Measurements from ENCODE around the gene PLD1. TPM values are rescaled to one million over a fixed set of nuclear protein-coding genes. Genes with fewer than 3 reads are reported as not detected.
"Not testable (repeated sequence)": the region's sequence is repeated elsewhere in the genome, so short reads cannot be mapped to it uniquely, and the experiment has no call there.

The PLD1 gene
- total RNA-seq, 2 experiments from 2014 or later, result 2.0 to 3.4 TPM

- no peak overlapping the region for H3K27ac Mint-ChIP-seq
- no peak overlapping the region for H3K4me3 Mint-ChIP-seq
- ATAC-seq (no peak), DNase-seq (no peak)
- no peaks in the 10 kb centered on the region for H3K9me3 Mint-ChIP-seq (ENCODE audit: low read depth)
- H3K27me3 Mint-ChIP-seq, result peaks cover 32% of the 10 kb centered on the region
- H3K4me1 Mint-ChIP-seq, result peaks cover 15% of the 10 kb centered on the region
- no peaks in the 10 kb centered on the region for H3K36me3 Mint-ChIP-seq
- CTCF ChIA-PET, result no interaction called here
Observed at GRCh38 chr3:171817074-171817800, 7.0 kb upstream of the PLD1 start.

GRCh38 chr3:171815973-171816595, 5.8 kb upstream of the PLD1 start:
- no peak for DNase-seq
- CTCF ChIA-PET, result no interaction called here
- Mint-ChIP-seq H3K27me3 (peaks cover 35% of the 10 kb centered on the region), H3K36me3 (no peaks in the 10 kb centered on the region), H3K4me3 (no peak overlapping the region), H3K4me1 (peaks cover 8% of the 10 kb centered on the region), H3K27ac (no peak overlapping the region), H3K9me3 (ENCODE audit: low read depth) (no peaks in the 10 kb centered on the region)
- ATAC-seq, result no peak

GRCh38 chr3:171814662-171815061, 4.4 kb upstream of the PLD1 start:
- ATAC-seq; H3K36me3 Mint-ChIP-seq; H3K4me3 Mint-ChIP-seq; CTCF ChIA-PET; H3K9me3 Mint-ChIP-seq (ENCODE audit: low read depth); H3K27ac Mint-ChIP-seq; DNase-seq: not testable (repeated sequence)
- Mint-ChIP-seq H3K4me1 (peaks cover 14% of the 10 kb centered on the region), H3K27me3 (peaks cover 43% of the 10 kb centered on the region)

- DNase-seq, result peak; percentile 47
Observed at GRCh38 chr3:171813897-171814460, 3.7 kb upstream of the PLD1 start.

GRCh38 chr3:171813278-171813896, 3.1 kb upstream of the PLD1 start:
- ATAC-seq (no peak), DNase-seq (no peak)
- Mint-ChIP-seq H3K4me3 (no peak overlapping the region), H3K27ac (no peak overlapping the region), H3K36me3 (peaks cover 2% of the 10 kb centered on the region), H3K27me3 (peaks cover 45% of the 10 kb centered on the region), H3K4me1 (peaks cover 21% of the 10 kb centered on the region), H3K9me3 (ENCODE audit: low read depth) (no peaks in the 10 kb centered on the region)
- CTCF ChIA-PET, result interaction anchor here (1.2 kb wide), 1 partner anchor 309 kb away, joined by 3 read pairs; no protein-coding TSS in a partner anchor

More at GRCh38 chr3:171813897-171814460, 3.7 kb upstream of the PLD1 start:
- Mint-ChIP-seq H3K4me3 (no peak overlapping the region), H3K4me1 (peaks cover 21% of the 10 kb centered on the region), H3K27me3 (peaks cover 44% of the 10 kb centered on the region), H3K9me3 (ENCODE audit: low read depth) (no peaks in the 10 kb centered on the region), H3K27ac (peak overlapping the region; percentile 60), H3K36me3 (peaks cover 2% of the 10 kb centered on the region)
- ATAC-seq, result peak; percentile 16
- CTCF ChIA-PET, result interaction anchor here (1.2 kb wide), 1 partner anchor 308 kb away, joined by 3 read pairs; no protein-coding TSS in a partner anchor

GRCh38 chr3:171812811-171813210, 2.5 kb upstream of the PLD1 start:
- Mint-ChIP-seq H3K36me3 (peaks cover 2% of the 10 kb centered on the region), H3K4me3 (no peak overlapping the region), H3K27me3 (peaks cover 46% of the 10 kb centered on the region), H3K4me1 (peaks cover 21% of the 10 kb centered on the region), H3K27ac (no peak overlapping the region), H3K9me3 (ENCODE audit: low read depth) (no peaks in the 10 kb centered on the region)
- DNase-seq (no peak), ATAC-seq (no peak)
- CTCF ChIA-PET, result interaction anchor here (1.5 kb wide), 1 partner anchor 21 kb away, joined by 3 read pairs; no protein-coding TSS in a partner anchor

GRCh38 chr3:171811913-171812335, 1.6 kb upstream of the PLD1 start:
- Mint-ChIP-seq H3K4me3 (no peak overlapping the region), H3K27ac (no peak overlapping the region), H3K4me1 (peaks cover 21% of the 10 kb centered on the region), H3K36me3 (peaks cover 2% of the 10 kb centered on the region), H3K27me3 (peaks cover 53% of the 10 kb centered on the region), H3K9me3 (ENCODE audit: low read depth) (no peaks in the 10 kb centered on the region)
- DNase-seq (no peak), ATAC-seq (no peak)
- CTCF ChIA-PET, result interaction anchor here (1.5 kb wide), 1 partner anchor 22 kb away, joined by 3 read pairs; no protein-coding TSS in a partner anchor

GRCh38 chr3:171811295-171811912, 1.1 kb upstream of the PLD1 start:
- H3K36me3 Mint-ChIP-seq, result peaks cover 2% of the 10 kb centered on the region
- no peak for ATAC-seq
- CTCF ChIA-PET, result interaction anchor here (1.5 kb wide), 2 partner anchors 23 to 314 kb away, joined by 3 to 4 read pairs; no protein-coding TSS in a partner anchor
- no peak overlapping the region for H3K27ac Mint-ChIP-seq
- peaks cover 54% of the 10 kb centered on the region for H3K27me3 Mint-ChIP-seq
- no peaks in the 10 kb centered on the region for H3K9me3 Mint-ChIP-seq (ENCODE audit: low read depth)
- DNase-seq, result no peak
- H3K4me3 Mint-ChIP-seq, result no peak overlapping the region
- peaks cover 25% of the 10 kb centered on the region for H3K4me1 Mint-ChIP-seq

GRCh38 chr3:171810629-171811294, 479 bp upstream of the PLD1 start:
- ATAC-seq (no peak), DNase-seq (no peak)
- no peak overlapping the region for H3K27ac Mint-ChIP-seq
- H3K27me3 Mint-ChIP-seq, result peaks cover 48% of the 10 kb centered on the region
- H3K4me3 Mint-ChIP-seq, result peak overlapping the region; percentile 80
- peaks cover 2% of the 10 kb centered on the region for H3K36me3 Mint-ChIP-seq
- peaks cover 25% of the 10 kb centered on the region for H3K4me1 Mint-ChIP-seq
- CTCF ChIA-PET, result interaction anchor here (1.3 to 1.5 kb wide), 4 partner anchors 17 to 314 kb away, joined by 3 to 5 read pairs (median 4); no protein-coding TSS in a partner anchor
- no peaks in the 10 kb centered on the region for H3K9me3 Mint-ChIP-seq (ENCODE audit: low read depth)

GRCh38 chr3:171809611-171809860, 747 bp downstream of the PLD1 start:
- peaks cover 2% of the 10 kb centered on the region for H3K36me3 Mint-ChIP-seq
- H3K4me1 Mint-ChIP-seq, result peaks cover 24% of the 10 kb centered on the region
- CTCF ChIA-PET, result interaction anchor here (1.3 to 1.4 kb wide), 3 partner anchors 19 to 37 kb away, joined by 3 to 5 read pairs (median 3); no protein-coding TSS in a partner anchor
- H3K27ac Mint-ChIP-seq, result peak overlapping the region; percentile 45
- peaks cover 46% of the 10 kb centered on the region for H3K27me3 Mint-ChIP-seq
- ATAC-seq (peak; percentile 16), DNase-seq (no peak)
- H3K9me3 Mint-ChIP-seq (ENCODE audit: low read depth), result no peaks in the 10 kb centered on the region
- H3K4me3 Mint-ChIP-seq, result peak overlapping the region; percentile 80

GRCh38 chr3:171807806-171808205, 2.5 kb downstream of the PLD1 start:
- Mint-ChIP-seq H3K4me3 (no peak overlapping the region), H3K27ac (no peak overlapping the region), H3K36me3 (peaks cover 2% of the 10 kb centered on the region), H3K9me3 (ENCODE audit: low read depth) (no peaks in the 10 kb centered on the region), H3K4me1 (peaks cover 17% of the 10 kb centered on the region), H3K27me3 (peaks cover 42% of the 10 kb centered on the region)
- CTCF ChIA-PET, result no interaction called here
- no peak for DNase-seq
- no peak for ATAC-seq

- Mint-ChIP-seq H3K36me3 (peaks cover 2% of the 10 kb centered on the region), H3K27me3 (peaks cover 41% of the 10 kb centered on the region), H3K4me1 (peaks cover 17% of the 10 kb centered on the region), H3K9me3 (ENCODE audit: low read depth) (no peaks in the 10 kb centered on the region), H3K4me3 (no peak overlapping the region), H3K27ac (no peak overlapping the region)
- CTCF ChIA-PET, result interaction anchor here (1.1 to 1.3 kb wide), 2 partner anchors 11 to 35 kb away, joined by 3 read pairs; no protein-coding TSS in a partner anchor
- DNase-seq (no peak), ATAC-seq (no peak)
Observed at GRCh38 chr3:171807129-171807675, 3.1 kb downstream of the PLD1 start.
